ENCODE results near the gene MRPL2. TPM values are rescaled to one million over a fixed set of nuclear protein-coding genes. Genes with fewer than 3 reads are reported as not detected.
A peak's percentile ranks its signal among the peaks of the same experiment; 100 is the strongest.
"Not testable (repeated sequence)": the region's sequence is repeated elsewhere in the genome, so short reads cannot be mapped to it uniquely, and the experiment has no call there.

The MRPL2 gene
- total RNA-seq, 1 donor, result 18.7 TPM

GRCh38 chr6:43052225-43052841 lies 6.9 kb downstream of the MRPL2 start:
- peak overlapping the region; percentile 87 for H3K4me3 ChIP-seq (ENCODE audit: low read depth, low read length)
- DNase-seq (ENCODE audit: low read depth), result no peak
- TF ChIP-seq CTCF (IDR thresholded peaks at IDR 0.05; ENCODE audit: insufficient read depth, low read length), result no peak

GRCh38 chr6:43050981-43051380 lies 8.3 kb downstream of the MRPL2 start:
- TF ChIP-seq CTCF (IDR thresholded peaks at IDR 0.05; ENCODE audit: insufficient read depth, low read length), result no peak
- no peak overlapping the region for H3K4me3 ChIP-seq (ENCODE audit: low read depth, low read length)
- no peak for DNase-seq (ENCODE audit: low read depth)

GRCh38 chr6:43047998-43048397 lies 11.2 kb downstream of the MRPL2 start:
- no peak for DNase-seq (ENCODE audit: low read depth)
- TF ChIP-seq CTCF (IDR thresholded peaks at IDR 0.05; ENCODE audit: insufficient read depth, low read length), result no peak
- H3K4me3 ChIP-seq (ENCODE audit: low read depth, low read length), result no peak overlapping the region

GRCh38 chr6:43045371-43045930 lies 13.8 kb downstream of the MRPL2 start:
- DNase-seq (ENCODE audit: low read depth), result no peak
- TF ChIP-seq CTCF (IDR thresholded peaks at IDR 0.05; ENCODE audit: insufficient read depth, low read length), result no peak
- no peak overlapping the region for H3K4me3 ChIP-seq (ENCODE audit: low read depth, low read length)

GRCh38 chr6:43043310-43043709 lies 15.9 kb downstream of the MRPL2 start:
- DNase-seq (ENCODE audit: low read depth), result no peak
- H3K4me3 ChIP-seq (ENCODE audit: low read depth, low read length), result no peak overlapping the region
- no peak for TF ChIP-seq CTCF (IDR thresholded peaks at IDR 0.05; ENCODE audit: insufficient read depth, low read length)

GRCh38 chr6:43041475-43041874 lies 17.8 kb downstream of the MRPL2 start:
- not testable (repeated sequence) for H3K4me3 ChIP-seq (ENCODE audit: low read depth, low read length); DNase-seq (ENCODE audit: low read depth)

- no peak for TF ChIP-seq CTCF (IDR thresholded peaks at IDR 0.05; ENCODE audit: insufficient read depth, low read length)
- no peak overlapping the region for H3K4me3 ChIP-seq (ENCODE audit: low read depth, low read length)
- DNase-seq (ENCODE audit: low read depth), result no peak
Measured at GRCh38 chr6:43040542-43041257, 18.5 kb downstream of the MRPL2 start.
